ENCODE data around the gene CSNK1D.
A peak's percentile ranks its signal among the peaks of the same experiment; 100 is the strongest.
"Not testable (repeated sequence)": the region's sequence is repeated elsewhere in the genome, so short reads cannot be mapped to it uniquely, and the experiment has no call there.

The CSNK1D gene

GRCh38 chr17:82272495-82273326 lies 789 bp downstream of the CSNK1D start:
- FAIRE-seq: no peak

GRCh38 chr17:82271401-82271800 lies 2.1 kb downstream of the CSNK1D start:
- FAIRE-seq: no peak

- no peak for FAIRE-seq
Observed at GRCh38 chr17:82270651-82271050, 2.8 kb downstream of the CSNK1D start.

- FAIRE-seq: no peak
Observed at GRCh38 chr17:82269882-82270500, 3.5 kb downstream of the CSNK1D start.

GRCh38 chr17:82269138-82269881 lies 4.2 kb downstream of the CSNK1D start:
- FAIRE-seq: no peak

- FAIRE-seq: peak; percentile 92
Observed at GRCh38 chr17:82267575-82268379, 5.7 kb downstream of the CSNK1D start.

GRCh38 chr17:82266142-82266541 lies 7.4 kb downstream of the CSNK1D start:
- FAIRE-seq: no peak

GRCh38 chr17:82263641-82264040 lies 9.9 kb downstream of the CSNK1D start:
- no peak for FAIRE-seq

- FAIRE-seq: no peak
Observed at GRCh38 chr17:82262344-82262743, 11.2 kb downstream of the CSNK1D start.

- not testable (repeated sequence) for FAIRE-seq
Observed at GRCh38 chr17:82259972-82260961, 13.2 kb downstream of the CSNK1D start.

GRCh38 chr17:82258555-82258954 lies 14.9 kb downstream of the CSNK1D start:
- no peak for FAIRE-seq

GRCh38 chr17:82257473-82257872 lies 16.0 kb downstream of the CSNK1D start:
- FAIRE-seq: no peak

- FAIRE-seq: no peak
Observed at GRCh38 chr17:82256242-82256885, 17.1 kb downstream of the CSNK1D start.

GRCh38 chr17:82255402-82255972 lies 18.0 kb downstream of the CSNK1D start:
- no peak for FAIRE-seq

- FAIRE-seq: not testable (repeated sequence)
Observed at GRCh38 chr17:82254746-82255145, 18.8 kb downstream of the CSNK1D start.

- FAIRE-seq: not testable (repeated sequence)
Observed at GRCh38 chr17:82254096-82254495, 19.4 kb downstream of the CSNK1D start.

GRCh38 chr17:82253179-82253544 lies 20.3 kb downstream of the CSNK1D start:
- no peak for FAIRE-seq

GRCh38 chr17:82252511-82253178 lies 20.9 kb downstream of the CSNK1D start:
- FAIRE-seq: no peak

GRCh38 chr17:82250868-82251500 lies 22.5 kb downstream of the CSNK1D start:
- no peak for FAIRE-seq
